Forelimb muscle (tissue), 1 donor: ENCODE measurements around the gene GATA6. TPM values are rescaled to one million over a fixed set of nuclear protein-coding genes. Genes with fewer than 3 reads are reported as not detected.

Experiments
- DNase-seq: peaks from one replicate; pipeline ENCODE4 v3.0.0-alpha.2; 2013; ENCODE audit warnings: low read depth
- polyA plus RNA-seq: library from polyadenylated mRNA; unstranded; fragments of 120-200 nt; gene quantifications from one replicate; pipeline ENCODE4 v1.2.1, GENCODE V29; 2013; ENCODE audit not compliant: insufficient read length

Gene GATA6
- polyA plus RNA-seq, 1 donor, result 0.91 TPM

DNA sequence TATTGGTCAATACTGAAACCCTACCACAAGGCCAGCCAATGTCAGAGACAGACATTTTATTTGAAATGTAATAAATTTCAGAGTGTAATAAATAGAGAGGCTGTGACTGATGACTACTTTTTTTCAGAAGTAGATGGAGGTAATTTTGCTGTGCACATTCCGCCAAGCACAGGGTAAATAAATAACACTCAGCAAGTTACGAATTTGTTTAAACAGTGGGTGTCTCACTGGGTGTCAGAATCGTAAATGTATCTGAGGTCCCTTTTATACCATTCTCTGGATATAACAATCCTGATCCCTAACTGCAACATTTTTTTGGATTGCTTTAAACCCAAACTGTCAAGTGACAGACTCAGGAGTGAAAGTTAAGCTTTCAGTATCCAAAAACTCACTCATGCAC, 74.1 kb downstream of the GATA6 start:
- DNase-seq, result no peak

DNA sequence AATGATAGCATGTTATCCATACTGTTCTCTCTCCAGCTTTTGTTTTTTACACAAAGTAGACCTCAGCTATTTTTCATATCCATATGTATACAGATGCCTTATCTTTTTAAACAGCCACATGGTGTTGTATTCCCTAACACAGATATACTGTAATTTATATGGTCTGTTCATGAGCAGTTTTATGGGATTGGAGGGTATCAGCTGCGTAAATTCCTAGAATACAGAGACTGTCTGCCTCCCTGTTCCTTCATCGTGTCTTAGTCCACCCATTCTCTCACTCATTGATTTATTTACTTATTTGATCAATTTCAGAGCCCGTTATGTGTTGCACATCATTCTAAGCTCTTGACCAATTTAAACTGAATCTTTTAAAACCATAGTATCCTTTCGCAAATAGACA, 80.6 kb downstream of the GATA6 start:
- DNase-seq, result no peak

DNA sequence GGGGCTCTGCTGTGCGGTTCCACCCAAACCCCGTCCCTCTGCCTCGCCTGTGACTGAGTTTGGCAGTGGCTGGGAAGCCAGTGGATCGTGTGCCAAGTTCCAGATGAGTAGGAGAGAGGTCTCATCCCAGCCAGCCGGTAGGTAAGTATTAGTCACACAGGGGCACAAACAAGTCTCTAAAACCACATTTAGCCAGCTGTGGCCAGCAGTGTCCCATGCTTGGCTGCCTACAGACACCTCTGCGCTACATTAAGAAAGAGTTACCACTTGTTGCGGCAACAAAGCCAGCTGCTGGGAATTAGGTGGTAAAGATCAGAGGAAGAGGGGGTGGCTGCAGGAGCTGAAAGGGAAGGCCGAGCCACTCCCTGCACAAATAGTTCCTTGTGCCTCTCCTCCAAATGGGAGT, 81.2 kb downstream of the GATA6 start:
- DNase-seq, result no peak

Other genes starting within 250 kb of the GATA6 start
- gene CTAGE1, start 248.3 kb downstream of the GATA6 start, polyA plus RNA-seq, result not detected